ENCODE results near the gene HSPB7.
"Not testable (repeated sequence)": the region's sequence is repeated elsewhere in the genome, so short reads cannot be mapped to it uniquely, and the experiment has no call there.

DNA sequence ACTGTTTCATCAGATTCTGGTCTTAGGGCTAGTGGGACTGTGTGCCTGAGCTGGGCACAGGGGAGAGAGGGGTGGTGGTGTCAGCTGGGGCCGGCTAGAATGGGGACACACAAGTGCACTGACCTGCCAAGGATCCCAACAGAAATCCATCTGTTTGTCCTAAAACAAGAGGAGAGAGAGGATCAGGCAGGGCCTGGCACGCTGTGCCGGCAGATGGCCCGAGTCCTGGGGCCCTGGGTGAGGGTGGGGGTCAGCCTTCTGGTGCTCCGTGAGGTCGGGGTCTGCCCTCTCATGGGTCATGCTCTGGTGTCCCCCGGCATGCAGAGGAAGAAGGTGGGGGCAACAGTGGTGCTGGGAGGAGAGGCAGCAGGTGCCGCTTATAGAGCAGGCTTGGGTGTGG, 22.0 kb upstream of the HSPB7 start:
- TF ChIP-seq, protein P1, sequence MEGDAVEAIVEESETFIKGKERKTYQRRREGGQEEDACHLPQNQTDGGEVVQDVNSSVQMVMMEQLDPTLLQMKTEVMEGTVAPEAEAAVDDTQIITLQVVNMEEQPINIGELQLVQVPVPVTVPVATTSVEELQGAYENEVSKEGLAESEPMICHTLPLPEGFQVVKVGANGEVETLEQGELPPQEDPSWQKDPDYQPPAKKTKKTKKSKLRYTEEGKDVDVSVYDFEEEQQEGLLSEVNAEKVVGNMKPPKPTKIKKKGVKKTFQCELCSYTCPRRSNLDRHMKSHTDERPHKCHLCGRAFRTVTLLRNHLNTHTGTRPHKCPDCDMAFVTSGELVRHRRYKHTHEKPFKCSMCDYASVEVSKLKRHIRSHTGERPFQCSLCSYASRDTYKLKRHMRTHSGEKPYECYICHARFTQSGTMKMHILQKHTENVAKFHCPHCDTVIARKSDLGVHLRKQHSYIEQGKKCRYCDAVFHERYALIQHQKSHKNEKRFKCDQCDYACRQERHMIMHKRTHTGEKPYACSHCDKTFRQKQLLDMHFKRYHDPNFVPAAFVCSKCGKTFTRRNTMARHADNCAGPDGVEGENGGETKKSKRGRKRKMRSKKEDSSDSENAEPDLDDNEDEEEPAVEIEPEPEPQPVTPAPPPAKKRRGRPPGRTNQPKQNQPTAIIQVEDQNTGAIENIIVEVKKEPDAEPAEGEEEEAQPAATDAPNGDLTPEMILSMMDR (IDR thresholded peaks at IDR 0.05; ENCODE audit: insufficient read depth, low read length, poor library complexity, severe bottlenecking), result not testable (repeated sequence)
- not testable (repeated sequence) for TF ChIP-seq EZH2phosphoT487 (conservative IDR thresholded peaks at IDR 0.05; ENCODE audit: low read length)
